ENCODE results near the gene GRAMD4.

Gene GRAMD4

DNA sequence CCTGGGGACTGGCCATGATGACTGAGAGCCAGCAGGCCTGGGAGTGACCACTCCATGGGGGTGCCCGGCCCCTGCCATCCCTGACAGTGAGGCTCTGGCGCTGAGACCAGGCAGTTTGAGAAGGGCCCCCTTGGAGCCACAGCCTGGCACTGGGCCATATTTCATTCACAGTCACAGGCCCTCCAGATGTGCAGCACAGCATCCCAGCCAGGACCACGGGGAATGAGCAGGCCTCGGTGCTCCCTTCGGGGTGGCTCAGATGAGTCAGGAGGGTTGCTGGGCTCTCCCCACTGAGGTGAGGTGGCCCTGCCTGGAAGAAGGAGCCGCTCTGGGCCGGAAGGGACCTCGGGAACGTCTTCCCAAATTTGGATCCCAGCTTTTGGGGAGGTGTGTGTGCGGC is 53.0 kb downstream of the GRAMD4 start:
- no peak for DNase-seq (ENCODE audit: low spot score)

DNA sequence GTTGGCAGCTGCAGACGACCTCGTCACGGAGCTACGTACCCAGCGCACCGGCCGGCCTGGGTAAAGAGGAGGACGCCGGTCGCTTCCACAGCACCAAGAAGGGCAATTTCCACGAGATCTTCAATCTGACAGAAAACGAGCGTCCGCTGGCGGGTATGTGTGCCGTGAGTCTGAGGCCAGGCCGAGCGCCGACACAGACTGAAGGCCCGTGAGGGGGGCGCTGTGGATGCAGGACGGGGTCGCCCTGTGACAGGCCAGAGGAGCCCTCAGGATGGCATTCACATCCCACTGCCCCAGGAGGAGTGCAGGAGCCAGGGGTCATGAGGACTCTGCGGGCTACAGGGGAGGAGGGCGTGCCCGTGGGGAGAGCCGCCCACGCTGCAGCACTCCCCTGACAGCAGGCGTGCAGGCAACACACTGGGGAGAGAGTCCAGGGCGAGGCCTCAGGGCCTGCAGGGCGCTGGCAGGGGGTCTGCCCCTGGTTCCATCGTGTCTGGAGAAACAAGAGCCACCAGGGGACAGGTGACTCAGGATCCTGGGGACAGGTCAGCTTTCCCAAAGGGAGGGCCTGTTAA is 53.6 kb downstream of the GRAMD4 start:
- no peak for DNase-seq (ENCODE audit: low spot score)

DNA sequence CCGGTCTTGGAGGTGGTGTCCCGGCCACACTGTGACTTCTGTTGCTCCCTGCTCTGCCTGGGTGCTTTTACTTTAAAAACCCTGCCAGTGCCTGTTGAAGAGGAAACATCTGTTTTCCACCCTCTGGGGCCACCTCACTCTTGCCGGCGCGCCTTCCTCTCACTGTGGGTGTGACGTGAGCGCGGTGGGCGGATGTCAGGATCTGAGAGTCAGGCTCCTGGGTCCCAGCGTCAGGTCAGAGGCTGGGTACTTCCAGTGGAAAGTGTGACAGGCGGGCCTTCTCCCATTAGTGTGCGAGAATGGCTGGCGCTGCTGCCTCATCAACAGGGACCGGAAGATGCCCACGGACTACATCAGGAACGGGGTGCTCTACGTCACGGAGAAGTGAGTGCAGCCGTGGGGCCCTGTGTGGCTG is 54.2 kb downstream of the GRAMD4 start:
- DNase-seq (ENCODE audit: low spot score) = no peak

DNA sequence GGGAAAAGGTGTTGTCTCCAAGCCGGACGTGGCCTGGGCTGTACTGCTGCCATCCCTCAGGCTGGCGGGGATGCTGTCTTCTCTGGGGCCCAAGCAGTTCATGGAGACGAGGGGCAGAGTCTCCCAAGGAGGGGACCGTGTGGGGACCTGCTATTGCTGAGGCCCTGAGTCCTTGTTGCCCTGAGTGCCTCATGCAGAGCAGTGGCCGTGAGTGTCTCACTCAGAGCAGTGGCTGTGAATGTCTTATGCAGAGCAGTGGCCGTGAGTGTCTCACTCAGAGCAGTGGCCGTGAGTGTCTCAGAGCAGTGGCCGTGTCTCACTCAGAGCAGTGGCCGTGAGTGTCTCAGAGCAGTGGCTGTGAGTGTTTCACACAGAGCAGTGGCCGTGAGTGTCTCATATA is 54.7 kb downstream of the GRAMD4 start:
- no peak for DNase-seq (ENCODE audit: low spot score)

DNA sequence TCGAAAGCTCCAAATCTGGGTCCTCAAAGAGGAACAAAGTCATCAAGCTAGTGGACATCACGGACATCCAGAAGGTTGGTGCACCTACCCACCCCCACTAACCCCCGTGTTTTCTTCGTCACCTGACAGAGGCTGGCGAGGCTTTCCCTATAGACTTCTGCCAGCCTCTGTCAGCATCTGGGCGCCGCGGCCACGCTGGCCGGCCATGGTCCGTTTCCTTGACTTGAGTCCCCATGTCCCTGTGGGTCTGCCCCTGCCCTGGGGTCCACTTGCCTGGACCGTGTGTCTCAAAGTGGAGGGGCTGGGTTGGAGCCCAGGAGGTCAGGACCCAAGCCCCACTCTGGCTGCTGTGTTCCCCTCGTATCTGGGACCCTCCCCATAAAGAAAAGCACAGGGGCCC is 55.3 kb downstream of the GRAMD4 start:
- DNase-seq (ENCODE audit: low spot score) = no peak

DNA sequence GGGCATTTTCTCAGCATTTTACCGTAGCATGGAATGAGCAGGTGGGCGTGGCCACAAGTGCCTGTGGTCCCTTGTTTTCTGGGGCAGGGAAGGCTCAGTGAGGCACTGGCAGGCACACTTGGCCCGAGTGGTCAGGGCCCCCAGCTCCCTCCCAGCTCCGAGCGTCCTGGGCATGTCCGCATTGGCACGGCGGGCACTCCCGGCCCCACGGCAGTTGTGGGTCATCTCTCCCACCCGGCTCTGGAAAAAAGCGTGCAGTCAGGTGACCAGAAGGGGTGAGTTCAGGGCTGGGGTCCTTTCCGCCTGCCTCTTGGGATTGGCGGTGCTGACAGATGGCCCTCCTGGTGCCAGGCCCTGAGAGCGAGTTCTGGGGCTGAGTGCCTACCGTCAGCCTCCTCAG is 55.8 kb downstream of the GRAMD4 start:
- no peak for DNase-seq (ENCODE audit: low spot score)

DNA sequence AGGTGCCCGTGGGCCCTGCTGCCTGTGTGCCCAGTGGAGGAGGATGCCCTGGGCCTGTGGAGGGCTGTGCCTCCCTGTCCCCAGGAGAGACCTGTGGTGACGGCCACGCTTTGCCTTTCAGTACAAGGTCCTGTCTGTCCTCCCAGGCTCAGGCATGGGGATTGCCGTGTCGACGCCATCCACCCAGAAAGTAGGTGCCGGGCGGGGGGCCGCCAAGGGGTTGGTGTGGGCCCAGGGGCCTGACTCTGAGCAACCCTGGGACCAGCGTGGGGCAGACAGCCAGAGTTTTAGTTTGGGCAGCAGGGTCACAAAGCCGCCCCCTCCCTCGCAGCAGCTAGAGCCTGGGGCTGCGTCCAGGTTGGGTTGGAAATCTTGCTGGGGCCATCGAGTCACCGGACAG is 56.3 kb downstream of the GRAMD4 start:
- DNase-seq (ENCODE audit: low spot score) = no peak

DNA sequence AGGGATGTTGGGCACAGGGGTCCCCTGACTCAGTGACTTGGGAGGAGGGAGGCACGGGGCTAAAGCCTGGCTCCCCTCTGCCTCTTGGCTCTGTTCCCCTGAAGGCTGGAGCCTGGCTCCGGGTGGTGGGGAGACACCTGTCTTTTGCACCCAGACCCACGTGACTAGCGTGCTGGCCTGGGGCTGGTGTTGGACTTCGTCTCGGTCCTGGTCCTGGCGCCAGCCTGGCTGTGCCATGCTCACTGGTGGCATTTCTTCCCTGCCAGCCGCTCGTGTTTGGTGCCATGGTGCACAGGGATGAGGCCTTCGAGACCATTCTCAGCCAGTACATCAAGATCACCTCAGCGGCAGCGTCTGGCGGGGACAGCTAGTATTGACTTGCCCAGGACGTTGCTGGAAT is 56.7 kb downstream of the GRAMD4 start:
- DNase-seq (ENCODE audit: low spot score) = no peak

DNA sequence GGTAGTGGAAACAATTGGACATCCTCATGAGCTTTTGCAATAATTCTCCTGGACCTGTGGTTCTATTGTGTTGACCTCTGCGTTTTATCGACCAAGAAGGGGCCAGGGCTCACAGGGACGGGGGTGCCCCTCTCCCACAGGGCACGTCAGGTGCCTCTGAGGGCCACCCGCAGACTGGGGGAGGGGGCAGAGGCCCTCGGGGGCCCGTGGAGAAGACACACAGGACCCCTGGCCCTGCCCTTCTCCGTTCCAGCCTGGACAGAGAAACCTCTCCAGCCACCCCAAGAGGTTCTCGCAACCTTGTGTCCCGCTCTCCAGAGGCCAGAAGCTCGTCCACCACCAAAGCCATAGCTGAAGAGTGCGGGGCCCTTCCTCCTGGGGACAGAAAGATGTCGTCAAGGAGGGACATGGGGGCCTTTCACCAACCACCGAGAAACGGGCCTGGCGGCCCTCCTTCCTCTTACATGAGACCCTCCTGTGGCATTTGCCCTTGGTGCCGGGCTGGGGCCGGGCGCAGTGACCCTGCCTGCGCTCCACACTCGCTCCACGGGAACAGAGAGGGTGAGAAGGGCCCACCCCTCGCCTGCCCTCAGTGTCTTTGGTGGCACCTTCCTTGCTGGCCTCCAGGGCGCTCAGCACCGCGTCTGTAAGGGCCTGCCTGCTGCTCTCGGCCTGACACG is 57.3 kb downstream of the GRAMD4 start:
- DNase-seq (ENCODE audit: low spot score) = no peak

DNA sequence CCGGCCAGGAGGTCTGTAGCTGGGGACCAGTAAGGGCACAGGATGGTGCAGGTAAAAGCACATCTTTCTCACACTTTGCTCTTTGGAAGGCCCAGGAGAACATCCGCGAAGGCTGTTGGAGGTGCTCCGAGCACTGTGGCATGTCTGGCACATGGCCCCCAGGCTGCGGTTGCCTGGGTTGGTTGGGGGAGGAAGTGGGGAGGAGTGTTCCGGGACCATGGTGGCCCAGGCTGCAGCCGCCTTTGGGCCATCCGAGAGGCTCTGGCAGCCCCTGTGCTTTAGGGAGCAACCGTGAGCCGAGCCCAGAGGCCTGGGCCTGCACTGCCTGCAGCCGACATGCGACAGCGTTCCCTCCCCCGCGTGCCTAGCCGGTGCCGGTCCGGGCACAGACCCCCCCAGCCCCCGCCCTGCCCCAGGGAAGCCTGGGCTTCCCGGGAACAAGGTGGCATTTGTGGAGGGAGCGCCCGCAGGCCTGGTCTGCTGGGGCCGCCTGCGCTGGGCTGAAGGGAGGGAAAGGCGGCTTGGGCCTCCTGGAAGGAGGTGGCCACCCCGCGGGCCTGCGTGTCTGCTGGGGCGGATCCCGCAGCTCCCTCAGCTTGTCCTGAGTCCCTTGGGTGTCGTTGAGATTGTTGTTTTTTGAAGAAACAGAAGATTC is 57.9 kb downstream of the GRAMD4 start:
- DNase-seq (ENCODE audit: low spot score) = no peak

DNA sequence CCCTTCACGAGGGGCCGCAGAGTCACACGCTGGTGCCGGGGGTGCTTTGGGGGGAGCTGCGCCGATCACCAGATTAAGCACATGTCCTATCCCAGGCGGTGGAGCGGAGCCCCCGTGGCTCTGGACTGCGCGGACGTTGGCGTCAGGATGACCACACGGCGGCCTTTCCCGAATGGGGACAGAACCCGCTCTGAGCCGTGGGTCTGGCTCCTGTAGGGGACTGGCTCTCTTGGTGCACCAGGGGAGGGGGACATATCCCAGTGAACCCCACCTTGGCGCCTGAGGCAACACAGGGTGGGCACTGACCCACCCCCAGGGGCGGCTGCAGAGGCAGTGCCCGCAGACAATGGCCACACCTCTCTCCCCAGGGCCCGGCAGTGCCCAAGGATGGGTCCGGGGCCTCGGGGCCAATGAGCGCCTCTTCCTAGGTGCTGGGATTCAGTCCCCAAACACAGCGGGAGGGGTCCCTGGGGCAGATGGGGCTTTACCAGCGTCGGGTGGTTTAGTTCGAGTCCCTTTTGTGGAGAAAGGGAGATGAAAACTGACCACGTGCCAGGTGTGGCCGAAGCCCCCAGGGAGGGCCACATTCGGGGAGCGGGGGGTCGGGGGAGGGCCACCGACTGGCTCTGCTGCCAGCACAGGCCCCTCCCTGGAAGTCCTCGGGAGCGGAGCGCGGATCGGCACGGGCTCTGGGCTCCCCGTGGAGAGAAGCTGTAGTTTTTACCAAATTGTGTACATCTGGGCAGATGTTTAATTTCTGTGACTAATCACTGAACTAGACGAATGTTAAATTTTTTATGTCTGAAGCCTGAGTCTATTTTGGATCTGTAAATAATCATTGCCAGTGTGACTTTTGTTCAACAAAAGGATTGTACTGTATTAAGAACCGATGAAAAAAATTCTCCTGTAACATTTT is 58.9 kb downstream of the GRAMD4 start:
- DNase-seq (ENCODE audit: low spot score) = no peak

DNA sequence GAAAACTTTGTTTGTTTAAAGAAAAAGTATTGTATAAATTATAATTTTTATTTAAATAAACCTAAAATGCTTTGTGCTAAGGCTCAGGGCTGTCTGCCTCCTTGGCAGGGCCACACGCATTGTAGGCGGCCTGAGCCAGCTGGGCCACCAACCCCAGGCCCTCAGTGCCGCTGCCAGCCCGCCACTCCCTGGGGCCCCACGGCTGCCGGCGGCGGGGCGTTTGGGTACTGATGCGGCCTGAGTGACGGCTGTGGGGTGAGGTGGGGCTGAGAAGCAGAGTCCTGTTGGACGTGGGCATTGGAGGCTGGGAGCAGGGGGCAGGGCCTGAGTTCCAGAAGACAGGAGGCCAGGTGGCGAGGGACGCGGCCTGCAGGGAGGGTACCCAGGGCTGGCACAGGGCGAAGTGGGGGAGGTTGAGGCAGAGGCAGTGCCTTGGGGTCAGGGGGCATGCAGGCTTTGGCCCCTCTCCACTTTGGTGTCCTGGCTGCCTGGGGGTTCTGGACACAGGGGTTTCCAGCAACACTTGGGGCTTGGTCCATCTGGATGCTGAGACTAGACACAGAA is 59.6 kb downstream of the GRAMD4 start:
- no peak for DNase-seq (ENCODE audit: low spot score)

DNA sequence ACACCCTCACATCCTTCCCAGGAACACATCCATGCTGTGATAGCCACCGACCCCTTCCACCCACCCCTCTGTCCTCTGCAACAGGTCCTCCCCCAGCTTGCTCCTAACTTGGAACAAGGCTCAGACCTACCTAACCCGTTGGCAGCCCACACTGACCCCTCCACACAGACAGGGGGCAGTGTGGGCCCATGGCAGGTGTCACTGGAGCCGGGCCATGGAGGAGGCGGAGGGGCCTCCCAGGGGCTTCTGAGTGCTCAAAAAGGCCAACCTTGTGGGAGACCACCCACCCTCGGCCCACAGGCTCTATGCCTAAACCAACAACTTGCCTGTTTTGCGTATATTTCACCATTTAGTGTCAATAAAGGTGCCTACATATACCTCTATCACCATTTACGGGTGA is 60.8 kb downstream of the GRAMD4 start:
- DNase-seq (ENCODE audit: low spot score) = peak; percentile 18

DNA sequence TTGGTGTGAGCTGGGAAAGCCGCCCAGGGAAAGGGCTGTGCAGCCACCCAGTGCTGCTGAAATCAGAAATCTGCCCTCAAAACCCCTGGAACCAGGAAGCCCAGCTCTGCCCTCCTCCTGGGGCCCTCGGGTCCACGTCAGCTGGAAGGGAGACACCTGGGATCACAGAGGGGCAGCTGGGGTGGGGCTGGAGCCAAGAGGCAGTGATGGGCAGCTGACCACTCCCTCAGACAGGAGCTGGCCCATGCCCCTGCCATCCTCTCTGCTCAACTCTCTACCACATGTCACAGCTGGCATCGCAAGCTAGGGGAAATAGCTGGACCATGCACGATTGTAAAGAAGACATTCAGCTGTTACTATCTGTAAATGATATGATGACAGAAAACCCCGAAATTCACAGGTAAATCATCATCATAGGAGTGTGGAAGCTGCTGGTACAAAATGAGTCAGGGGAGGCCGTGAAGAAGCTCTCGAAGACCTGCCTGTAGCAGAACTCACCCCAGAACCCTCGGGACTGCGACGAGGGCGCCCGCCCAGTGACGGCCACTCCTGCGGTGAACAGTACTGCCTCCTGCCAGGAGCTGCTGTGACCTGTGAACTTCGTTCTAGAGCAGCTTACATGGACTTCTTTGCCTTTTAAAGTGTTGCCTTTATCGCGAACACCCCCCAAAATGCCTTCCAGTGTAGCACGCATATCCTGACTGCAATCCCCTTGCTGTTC is 62.0 kb downstream of the GRAMD4 start:
- DNase-seq (ENCODE audit: low spot score) = no peak

DNA sequence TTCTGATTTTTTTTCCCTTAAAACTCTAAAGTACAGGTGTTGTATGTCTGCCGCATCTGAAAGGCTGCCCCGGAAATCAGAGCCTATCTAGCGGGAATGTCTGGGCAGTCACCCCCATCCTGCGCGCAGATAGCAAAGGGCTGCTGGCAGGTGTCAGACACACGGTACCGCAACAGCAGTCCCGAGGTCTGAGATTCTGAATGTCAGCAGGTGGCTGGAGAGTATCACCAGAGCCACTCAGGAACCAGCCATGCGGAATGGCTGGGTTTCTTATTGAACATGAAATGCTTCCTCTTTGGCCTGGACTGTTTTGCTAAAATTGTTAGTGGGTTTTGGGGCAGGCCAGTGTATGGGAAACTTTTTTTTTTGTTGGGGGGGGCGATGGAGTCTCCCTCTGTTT is 64.5 kb downstream of the GRAMD4 start:
- DNase-seq (ENCODE audit: low spot score) = no peak

DNA sequence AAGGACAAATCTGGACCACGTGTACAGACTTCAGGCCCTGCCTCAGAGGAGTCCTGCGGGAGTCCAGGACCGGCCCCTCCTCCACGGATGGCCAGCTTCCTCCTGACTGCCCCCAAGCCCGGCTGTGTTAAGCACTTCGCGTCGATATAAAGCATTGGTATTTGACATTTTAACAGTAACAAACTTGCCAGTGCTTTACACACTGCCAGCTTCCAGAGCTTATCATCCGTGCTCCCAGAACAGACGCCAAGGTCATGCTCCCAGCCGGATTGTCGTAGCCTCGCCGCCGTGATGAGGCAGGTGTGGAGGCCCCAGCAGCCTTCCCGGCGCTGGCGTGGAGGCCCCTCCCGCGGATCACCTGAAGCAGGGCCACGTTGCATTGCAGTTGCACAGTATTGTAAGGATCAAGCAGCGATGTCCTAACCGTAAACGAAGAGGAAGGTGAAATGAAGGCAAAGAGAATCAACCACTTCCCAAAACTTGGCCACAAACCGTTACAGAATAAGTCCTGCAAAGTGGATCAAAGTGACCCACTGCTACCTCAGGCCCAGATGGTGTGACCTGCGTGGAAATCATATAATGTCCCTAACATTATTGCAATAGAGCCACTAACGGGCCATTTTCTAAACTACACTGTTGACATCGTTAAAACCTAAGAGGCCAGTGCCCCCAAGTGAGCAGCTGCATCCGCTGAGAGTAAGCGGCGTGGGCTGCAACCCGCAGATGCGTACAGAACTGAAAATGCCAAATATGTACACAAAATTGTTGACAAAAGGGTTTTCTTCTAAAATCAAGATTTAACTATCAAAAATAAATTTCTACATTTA is 66.2 kb downstream of the GRAMD4 start:
- no peak for DNase-seq (ENCODE audit: low spot score)

DNA sequence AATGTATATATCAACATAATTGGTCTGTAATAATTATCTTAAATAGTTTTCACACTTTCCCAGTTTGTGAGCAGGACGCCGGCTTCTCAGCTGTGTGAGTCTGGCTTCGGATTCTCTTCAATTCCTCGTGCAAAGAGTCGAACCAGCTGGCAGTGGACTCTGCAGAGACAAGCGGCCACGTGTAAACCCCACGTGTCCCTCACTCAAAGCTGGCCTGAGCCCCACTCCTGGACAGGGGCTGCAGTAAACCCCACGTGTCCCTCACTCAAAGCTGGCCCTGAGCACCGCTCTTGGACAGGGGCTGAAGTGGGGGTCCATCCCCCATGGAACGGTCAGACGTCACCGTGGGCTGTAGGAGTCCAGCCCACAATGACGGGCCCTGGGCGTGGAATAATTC is 66.9 kb downstream of the GRAMD4 start:
- DNase-seq (ENCODE audit: low spot score) = no peak

DNA sequence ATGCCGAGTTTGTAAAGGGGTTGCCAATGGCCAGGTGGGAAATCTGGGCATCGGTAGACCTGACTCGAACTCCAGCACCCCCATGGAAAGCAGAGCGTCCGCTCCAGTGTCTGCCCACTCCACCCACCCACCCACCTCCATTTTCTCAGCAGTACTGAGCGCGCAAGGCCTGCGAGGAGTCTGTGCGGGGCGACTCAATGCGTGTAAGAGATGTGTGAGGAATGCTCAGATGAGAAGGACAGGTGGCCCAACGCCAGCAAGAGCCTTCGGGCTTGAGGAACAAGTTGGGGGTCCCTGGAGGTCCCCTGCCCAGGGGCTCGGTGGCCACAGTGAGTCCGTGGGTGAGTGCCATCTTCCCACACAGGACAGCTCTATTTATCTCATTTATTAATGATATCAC is 67.3 kb downstream of the GRAMD4 start:
- DNase-seq (ENCODE audit: low spot score) = no peak

DNA sequence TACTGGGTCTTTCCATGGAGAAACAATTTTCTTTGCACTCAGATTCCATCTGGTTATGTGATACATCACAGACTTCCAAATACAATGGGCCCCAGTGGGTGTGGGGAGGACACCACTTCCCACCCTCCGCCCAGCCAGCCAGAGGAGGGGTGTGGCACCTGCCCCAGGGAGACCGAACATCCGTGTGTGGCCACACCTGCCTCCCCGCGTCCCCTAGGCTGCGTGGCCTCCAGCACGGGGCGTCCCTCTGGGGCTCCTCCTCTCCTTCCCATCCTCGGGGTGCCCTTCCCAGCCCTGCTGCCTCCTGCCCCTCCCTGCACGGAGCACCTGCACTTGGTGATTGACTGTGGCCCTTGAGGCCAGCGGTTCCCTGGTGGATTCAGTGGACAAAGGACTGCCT is 68.8 kb downstream of the GRAMD4 start:
- DNase-seq (ENCODE audit: low spot score) = no peak

DNA sequence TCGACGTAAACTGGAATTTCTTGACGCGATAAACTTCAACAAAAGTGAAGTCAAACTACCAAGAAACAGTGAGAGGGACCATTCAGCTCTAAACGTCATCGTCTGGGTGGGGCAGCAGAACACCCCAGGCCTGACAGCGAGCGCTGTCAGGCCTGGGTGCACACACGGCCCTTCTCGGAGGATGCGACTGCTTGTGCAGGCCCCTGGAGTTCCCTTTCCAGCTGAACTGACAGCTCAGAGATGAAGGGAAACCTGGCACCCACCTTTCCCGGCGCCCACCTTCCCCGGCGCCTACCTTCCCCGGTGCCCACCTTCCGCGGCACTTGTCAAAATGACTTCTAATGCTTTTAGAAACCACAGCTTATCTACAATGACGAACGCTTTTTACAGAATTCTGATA is 70.0 kb downstream of the GRAMD4 start:
- no peak for DNase-seq (ENCODE audit: low spot score)

DNA sequence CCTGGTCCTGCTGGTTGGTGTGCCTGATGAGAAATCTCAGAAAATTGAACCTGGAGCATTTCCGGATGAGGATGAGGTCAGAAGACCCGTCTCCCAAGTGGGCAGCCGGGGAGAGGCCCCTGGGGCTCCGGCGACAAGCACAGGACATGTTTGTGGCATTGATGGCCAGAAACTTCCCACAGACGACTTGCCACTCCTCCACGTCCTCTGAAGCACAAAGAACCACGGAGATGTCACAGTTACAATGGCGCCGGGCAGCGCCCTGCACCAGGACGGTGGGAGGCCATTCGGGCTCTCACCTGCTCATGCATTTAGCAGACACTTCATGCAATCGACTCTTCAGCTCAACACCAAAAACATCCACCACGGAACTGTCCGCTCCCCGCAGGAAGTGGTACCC is 71.4 kb downstream of the GRAMD4 start:
- DNase-seq (ENCODE audit: low spot score) = no peak

Data from COLO829 (cell line).